Sigmoid colon (tissue), 4 donors: ENCODE data around the gene ROMO1.

ENCODE experiments used
- EP300 ChIP-seq, 4 donors: sonication (generic); formaldehyde crosslinking; IDR thresholded peaks; one replicate each; pipeline ENCODE4 v1.6.1; 2017; ENCODE audit warnings: antibody characterized with exemption in 4 of 4
- POLR2A ChIP-seq, 2 donors: fragments of 450-650 bp; IDR thresholded peaks; one replicate each; pipeline ENCODE4 v1.6.1; 2016; ENCODE audit warnings: antibody characterized with exemption in 2 of 2, mild to moderate bottlenecking in 2 of 2, moderate library complexity in 2 of 2
- POLR2AphosphoS5 ChIP-seq, 4 donors: sonication (generic); formaldehyde crosslinking; IDR thresholded peaks; one replicate each; pipeline ENCODE4 v1.6.1; 2017; ENCODE audit warnings: antibody characterized with exemption in 4 of 4
- TF ChIP-seq, protein P1 (sequence below), 4 experiments: fragments of 450-650 bp in 3 of 4; fragments of 200-600 bp in 1 of 4; IDR thresholded peaks; one replicate each; pipeline ENCODE4 v1.5.1; 2016 to 2019; ENCODE audit warnings: antibody characterized with exemption in 4 of 4, mild to moderate bottlenecking in 3 of 4, moderate library complexity in 2 of 4

DNA sequence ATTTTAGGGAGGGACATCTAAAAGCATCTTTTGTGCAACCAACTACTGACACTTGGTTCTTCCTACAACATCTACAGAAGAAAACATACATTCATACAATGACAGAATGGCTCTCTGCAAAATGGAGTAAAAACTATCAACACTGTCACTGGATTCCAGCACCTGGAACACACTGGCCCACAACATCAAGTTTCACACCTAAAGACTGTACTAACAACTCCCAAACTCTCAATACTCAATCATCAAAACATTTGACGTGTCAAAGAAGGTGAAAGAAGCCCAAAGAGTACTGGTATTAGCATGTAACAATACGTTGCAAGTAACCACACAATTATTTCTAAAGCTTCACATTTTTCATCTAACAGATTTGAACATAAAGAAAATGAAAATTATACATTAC, 36.7 kb upstream of the ROMO1 start:
- TF ChIP-seq, protein P1, sequence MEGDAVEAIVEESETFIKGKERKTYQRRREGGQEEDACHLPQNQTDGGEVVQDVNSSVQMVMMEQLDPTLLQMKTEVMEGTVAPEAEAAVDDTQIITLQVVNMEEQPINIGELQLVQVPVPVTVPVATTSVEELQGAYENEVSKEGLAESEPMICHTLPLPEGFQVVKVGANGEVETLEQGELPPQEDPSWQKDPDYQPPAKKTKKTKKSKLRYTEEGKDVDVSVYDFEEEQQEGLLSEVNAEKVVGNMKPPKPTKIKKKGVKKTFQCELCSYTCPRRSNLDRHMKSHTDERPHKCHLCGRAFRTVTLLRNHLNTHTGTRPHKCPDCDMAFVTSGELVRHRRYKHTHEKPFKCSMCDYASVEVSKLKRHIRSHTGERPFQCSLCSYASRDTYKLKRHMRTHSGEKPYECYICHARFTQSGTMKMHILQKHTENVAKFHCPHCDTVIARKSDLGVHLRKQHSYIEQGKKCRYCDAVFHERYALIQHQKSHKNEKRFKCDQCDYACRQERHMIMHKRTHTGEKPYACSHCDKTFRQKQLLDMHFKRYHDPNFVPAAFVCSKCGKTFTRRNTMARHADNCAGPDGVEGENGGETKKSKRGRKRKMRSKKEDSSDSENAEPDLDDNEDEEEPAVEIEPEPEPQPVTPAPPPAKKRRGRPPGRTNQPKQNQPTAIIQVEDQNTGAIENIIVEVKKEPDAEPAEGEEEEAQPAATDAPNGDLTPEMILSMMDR (IDR thresholded peaks at IDR 0.05) = no peak
- TF ChIP-seq POLR2A (IDR thresholded peaks at IDR 0.05) = no peak
- no peak for TF ChIP-seq POLR2AphosphoS5 (IDR thresholded peaks at IDR 0.05)
- no peak for TF ChIP-seq EP300 (IDR thresholded peaks at IDR 0.05)
